NCI-H69 (cell line): Measurements from ENCODE around the gene CLDN14.
"Not testable (repeated sequence)": the region's sequence is repeated elsewhere in the genome, so short reads cannot be mapped to it uniquely, and the experiment has no call there.

Experiments
- DNase-seq: peaks from one replicate; lab custom pipeline; 2025; lab: John Stamatoyannopoulos, UW

CLDN14 gene

DNA sequence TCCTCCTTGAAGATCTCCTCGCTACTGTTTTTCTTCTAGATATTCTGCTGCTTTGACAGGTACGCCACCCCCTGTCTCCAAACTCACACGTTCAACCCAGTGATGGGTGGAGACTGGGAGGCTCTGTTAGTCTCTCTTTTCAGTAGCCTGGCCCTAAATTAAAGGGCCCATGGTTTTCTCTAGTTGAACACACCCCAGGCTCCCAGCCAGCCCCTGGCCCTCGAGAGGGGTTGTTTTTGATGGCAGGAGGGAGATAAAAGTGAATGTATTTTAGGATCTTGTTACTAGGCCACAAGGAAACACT is 21.6 kb upstream of the CLDN14 start:
- no peak for DNase-seq

DNA sequence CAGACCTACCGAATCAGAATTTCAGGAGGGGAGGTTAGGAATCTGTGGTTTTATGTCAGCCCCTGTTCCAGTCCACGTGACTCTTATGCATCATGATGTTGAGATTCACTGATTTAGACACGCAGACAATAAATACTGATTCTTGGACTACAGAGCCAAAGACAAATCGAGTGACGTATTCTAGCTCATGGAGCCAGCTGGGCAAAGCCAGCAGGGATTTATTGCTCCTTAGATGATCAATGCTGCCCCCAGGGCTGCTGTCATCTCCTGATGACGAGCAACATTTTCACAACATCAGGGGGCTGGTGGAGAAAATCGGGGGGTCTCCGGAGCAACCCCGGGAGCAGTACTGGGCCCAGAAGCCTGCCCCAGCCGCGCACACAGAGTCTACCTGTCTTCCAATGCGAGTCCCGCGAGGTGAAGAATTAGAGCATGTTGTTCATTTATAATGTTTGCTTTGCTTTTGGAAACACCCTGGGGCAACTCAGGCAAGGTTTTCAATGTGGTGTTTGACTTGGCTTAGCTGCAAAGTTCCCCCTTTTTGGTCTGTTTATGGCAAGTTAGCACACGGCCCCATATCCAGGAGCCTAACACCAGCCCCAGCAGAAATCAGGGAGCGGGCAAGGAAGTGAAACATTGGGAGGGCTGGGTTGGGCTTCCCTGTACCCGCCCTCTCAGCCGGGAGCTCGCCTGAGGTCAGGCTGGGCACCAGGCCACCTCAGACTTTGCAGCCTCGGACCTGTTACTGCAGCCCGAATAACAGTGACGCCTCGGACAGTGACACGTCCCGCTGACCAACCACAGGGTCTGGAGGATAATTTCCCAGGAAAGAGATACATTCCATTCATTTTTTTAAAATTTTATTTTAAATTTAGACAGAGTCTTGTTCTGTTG is 19.9 kb upstream of the CLDN14 start:
- peak; percentile 89 for DNase-seq

DNA sequence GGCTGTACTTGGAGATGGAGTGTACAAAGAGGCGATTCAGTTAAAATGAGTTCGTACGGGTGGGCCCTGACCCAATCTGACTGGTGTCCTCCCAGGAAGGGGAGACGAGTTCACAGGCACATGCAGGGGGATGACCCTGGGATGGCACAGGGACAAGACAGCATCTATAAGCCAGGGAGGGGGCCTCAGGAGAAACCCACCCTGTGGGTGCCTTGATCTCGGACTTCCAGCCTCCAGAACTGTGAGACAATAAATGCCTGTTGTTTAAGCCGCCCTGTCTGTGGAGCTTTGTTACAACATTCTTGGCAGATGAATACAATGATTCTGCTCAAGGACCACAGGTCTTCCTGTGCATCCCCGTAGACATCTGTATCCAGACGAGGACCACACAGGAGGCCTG is 14.6 kb upstream of the CLDN14 start:
- no peak for DNase-seq

DNA sequence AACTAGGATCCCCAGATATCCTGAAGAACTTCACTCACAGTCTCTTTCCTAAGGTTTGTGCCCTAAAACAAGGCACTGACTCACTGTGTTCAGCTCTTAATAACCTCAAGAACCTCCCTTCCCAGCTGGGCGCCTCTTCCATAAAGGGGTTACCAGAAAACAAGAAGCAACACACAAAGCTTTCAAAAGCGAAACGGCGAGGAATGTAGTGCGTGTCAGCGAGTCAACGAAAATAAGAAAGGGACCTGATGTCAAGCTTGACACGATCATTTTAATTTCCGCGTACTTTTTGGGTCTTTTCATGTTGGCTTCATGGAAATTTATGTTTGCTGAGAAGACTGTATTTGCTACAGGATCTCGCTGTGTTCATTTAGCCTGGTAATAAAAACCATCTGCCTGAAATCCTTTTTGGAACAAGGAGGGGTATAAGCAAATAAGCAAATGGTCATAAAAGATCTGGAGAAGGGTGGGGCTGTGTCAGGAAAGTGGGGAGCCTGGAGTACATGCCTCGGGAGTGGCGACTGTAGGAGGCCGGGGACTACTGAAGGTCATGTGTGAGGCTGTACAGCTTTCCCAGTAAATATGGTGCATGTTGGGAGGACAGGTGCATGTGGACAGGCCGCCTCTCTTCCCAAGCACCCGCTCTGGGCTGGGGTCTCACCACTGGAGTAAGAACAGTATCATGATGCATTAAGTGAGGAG is 11.4 kb upstream of the CLDN14 start:
- peak; percentile 62 for DNase-seq

DNA sequence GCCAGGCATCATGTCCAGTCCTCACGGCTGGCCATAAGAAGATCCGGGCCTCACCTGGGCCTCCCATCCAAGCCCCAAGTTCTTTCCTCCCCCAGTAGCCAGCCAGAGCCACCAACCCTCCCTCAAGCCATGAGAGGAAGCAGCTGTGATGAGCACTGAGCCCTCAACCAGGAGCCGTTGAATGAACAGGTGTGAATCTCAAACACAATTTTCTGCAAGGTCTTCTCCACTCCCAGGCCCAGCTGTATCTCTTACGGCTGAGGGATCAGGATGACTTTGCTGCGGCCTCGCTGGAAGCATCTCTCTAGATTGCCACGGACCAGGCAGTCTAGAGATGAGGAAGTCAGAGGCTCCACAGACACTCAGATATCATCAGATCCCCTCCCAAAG is 9.8 kb upstream of the CLDN14 start:
- DNase-seq, result no peak

DNA sequence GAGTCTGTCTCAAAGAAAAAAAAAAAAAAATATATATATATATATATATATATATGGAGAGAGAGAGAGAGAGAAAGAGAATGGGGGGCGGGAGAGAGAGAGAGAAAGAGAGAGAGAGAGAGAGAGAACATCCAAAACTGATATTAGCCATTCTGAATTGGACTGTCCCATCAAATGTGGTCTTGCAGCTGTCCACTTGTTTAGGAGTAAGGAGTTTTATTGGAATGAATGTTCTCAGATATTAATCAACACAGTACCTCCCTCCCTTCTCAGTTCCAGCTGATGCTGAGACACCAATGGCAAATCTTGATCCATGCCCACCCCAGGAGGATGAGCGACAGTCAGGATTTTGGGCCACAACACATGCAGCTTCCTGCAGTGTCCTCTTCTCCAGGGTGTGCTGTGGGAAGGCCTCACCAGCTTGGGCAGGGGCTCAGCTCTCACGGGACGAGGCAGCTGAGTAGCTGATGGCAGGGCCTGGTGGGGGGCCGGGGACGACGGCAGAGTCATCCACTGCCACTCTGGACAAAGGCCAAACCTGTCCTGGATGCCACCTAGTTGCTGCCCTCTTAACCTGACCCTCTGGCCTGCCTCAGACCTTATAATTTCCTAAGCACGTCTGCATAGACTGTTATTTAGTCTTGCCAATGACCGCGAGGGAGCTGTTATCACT is 9.3 kb upstream of the CLDN14 start:
- no peak for DNase-seq

DNA sequence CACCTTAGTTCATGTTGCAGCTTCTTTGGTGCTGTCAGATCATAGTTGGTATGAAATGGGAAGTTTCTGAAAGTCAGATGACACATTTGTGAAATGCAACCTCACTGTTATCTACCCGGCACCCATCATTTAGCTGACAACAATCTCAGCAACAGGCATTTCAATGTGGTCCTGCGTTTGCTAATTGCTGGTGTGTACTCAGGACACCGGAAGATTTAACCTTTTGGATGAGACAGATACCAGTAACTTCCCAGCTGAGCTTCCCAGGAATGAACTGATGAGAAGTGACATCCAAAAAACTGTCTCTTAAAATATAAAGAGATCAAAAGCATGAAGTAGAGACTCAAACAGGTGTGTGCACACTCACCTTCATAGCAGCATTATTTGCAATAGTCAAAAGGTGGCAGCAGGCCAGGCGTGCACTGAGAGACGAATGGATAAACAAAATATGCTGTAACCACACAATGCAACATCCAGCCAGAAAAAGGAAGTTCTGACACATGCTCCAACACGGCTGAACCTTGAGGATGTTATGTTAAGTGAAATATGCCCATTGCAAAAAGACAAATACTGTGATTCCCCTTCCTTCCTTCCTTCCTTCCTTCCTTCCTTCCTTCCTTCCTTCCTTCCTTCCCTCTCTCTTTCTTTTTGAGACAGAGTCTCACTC is 7.9 kb upstream of the CLDN14 start:
- DNase-seq, result peak; percentile 62

DNA sequence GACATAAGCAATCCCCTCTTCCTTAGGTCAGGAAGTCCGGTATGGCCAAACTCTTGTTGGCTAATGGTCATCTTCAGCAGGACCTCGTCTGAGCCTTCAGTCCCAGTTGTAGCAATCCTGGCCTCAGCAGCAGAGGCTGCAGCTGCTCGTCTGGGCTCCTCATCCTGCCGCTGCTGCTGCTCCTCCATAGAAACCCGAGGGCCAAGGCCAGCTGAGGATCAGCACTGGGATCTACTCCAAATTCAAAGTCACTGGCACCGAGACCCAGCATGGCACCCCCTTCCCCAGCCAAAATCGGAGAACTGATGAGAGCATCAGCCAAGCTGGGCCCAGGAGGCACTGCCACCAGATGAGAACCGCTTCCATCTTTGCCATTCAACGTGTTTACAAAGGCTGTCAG is 6.3 kb upstream of the CLDN14 start:
- DNase-seq, result no peak

DNA sequence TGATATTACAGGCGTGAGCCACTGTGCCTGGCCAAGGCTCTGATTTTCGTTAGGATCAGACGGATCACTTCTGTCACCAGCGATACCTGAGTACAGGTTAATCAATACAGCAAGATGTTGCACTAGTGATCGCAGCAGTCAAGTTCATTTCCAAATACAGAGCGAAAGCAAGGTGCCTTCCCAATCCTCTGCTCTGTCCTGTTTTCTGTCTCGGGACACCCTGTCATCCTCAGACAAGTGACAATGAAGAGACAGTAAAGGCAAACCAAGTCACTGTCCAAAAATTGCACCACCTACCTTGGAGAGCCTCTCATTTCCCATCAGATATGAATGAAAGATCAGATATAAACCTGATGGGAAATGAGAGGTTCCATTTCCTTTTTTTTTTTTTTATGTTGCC is 5.6 kb upstream of the CLDN14 start:
- no peak for DNase-seq

DNA sequence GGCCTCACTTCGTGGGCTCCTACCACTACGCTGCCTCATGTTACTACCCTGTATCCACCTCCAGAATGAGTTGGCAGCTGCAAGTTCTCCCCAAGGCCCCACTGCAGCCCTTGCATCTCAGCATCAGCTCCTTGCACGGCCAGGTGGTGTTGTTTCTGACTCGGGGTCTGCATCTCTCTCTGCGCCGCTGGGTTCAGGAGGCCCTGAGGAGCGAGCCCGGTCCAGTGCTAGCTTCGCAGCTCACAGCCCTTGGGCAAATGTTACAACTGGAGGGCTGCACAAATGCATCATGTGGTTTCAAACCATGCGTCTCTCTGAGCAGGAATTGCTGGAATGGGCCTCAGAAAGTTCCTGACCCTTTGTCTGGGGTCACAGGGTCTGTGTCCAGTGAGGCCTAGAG is 3.2 kb upstream of the CLDN14 start:
- DNase-seq, result no peak

DNA sequence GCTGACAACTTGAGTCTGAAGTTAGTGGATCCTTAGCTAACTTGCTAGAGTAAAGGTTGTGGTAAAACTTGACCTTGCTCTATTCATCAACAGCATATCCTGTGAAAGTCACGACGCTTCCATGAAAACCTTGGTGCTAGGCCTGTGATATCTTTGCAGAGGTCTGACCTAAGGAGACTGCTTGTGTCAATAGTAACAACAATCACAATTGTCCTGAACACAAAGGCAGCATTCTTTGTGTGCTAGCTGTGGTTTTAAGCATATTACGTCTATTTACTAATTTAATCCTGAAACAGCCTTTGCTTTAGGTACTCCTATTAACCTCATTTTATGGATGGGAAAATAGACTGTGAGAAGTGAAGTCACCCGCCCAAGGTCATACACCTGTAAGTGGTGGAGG is 2.8 kb upstream of the CLDN14 start:
- no peak for DNase-seq

DNA sequence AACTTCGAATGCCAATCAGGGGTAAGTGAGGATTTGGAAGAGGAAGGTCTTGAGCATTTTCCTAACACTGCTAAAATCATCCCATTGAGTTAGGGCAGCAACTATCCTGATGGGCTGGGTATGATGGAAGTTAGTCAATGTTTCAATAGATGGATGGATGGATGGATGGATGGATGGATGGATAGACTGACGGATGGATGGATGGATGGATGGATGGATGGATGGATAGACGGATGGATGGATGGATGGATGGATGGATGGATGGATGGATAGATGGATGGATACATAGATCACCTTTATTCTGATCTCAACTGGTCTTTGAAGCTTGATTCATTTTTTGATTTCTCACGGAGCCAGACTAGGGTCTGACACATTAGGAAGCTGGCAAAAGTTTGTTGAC is 2.3 kb upstream of the CLDN14 start:
- DNase-seq, result no peak

DNA sequence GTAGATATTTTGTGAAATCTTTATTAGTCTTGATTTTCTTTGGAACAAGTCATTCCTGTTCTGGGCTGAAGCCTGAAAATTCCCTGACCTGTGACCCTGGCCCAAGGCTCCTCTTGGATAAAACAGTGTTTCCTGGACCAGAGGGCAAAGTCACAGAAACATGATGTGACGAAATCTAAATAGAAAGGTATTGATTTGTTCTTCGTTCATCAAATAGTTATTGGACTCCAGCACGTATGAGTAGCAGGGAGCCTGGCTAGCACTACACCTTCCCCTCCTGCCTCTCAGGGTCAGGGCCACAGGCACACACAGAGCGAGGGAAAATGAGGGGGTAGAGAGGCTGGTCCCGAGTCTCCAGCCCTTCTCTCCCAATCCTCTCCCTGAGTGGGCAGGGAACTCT is 1.7 kb upstream of the CLDN14 start:
- no peak for DNase-seq

DNA sequence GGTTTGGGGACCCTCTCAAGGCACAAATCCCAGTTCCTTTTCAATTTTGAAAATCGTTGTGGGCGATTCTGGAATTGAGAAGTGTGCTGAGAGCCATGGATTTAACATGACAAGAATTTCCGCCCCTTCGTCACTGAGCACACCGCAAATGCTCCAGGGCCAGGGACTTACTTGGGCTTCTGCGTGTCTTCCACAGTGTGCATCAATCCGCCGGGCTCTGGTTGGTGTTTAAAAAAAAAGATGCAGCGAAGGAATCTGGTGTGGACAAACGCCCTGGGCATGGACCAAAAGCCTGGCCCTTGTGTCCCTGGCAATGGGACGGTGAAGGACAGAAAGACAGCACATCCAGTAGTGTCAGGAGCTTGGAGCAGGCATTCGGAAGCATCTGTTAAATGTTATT is 696 bp upstream of the CLDN14 start:
- no peak for DNase-seq

DNA sequence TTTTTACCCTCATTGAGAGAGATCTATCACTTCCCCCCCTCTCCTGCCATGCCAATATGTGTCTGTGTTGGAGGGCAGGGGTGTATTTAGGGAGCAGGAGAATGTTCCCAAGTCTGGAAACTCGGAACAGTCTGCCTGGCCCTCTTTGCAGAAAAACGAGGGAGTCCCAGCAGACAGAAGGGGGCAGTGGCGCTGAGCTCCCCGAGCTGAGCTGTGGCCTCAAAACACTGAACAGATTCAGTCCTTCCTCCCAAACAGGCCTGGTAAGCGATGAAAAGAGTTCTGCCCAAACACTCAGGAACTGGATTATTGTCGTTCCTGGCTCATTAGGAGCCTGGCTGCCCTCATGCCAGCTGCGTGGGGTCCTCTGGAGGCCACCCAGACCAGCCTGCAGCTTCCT is 981 bp downstream of the CLDN14 start:
- DNase-seq, result no peak

DNA sequence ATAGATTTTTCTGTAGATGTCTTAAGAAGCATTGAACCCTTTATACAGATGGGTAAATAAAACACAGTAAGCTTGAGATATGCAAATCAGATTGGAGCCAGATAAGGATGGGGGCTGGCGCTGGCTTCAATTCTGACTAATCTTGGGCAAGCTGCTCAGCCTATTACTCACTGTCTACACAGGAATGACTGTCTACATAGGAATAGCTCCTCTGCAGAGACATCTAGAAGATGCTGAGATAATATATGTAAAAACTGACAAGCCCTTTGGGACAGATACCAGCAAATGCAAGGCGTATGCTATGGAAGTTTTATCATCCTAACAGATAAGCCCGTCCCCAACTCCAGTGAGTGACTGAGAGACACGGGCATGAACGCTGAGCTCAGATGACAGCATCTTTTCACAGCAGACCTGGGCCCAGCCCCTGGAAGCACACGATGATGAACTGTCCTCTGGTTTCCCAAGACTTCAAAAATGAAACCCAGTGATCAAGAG is 1.7 kb downstream of the CLDN14 start:
- no peak for DNase-seq

DNA sequence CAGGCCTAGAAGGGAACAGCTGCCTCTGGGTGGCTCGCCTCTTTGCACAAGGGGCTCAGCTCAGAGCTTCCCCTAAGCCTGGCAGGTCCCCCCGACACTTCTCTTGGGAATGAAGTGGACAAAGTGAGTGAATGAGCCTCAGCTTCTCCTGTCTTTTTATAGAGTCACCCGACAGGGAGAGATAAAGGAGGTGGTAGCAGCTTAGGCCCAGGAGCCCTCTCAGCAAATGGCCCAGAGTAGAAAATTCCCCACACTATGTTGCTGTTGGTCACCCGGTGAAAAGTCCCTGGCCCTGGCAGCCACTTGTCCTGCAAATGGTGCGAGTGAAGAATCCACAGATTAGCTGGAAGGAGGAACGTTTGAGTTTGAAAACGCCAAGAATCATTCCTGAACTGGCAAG is 2.4 kb downstream of the CLDN14 start:
- DNase-seq, result no peak

DNA sequence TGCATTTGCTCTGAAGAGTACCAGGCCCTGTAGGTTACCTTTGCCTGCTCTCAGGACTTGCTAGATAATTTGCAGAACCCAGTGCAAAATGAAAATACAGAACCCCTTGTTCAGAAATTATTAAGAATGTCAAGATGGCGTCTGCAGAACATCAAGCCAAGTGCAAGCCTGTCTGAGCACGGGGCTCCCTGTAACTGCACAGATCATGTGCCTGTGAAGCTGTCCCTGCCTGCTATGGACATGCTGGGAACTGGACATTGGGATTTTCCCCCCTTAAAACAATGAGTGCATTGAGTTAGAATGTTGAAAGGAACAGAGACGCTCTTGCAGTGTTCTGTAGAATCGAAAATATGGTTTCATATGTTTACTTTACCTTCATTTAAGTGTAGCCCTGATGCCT is 2.9 kb downstream of the CLDN14 start:
- no peak for DNase-seq

DNA sequence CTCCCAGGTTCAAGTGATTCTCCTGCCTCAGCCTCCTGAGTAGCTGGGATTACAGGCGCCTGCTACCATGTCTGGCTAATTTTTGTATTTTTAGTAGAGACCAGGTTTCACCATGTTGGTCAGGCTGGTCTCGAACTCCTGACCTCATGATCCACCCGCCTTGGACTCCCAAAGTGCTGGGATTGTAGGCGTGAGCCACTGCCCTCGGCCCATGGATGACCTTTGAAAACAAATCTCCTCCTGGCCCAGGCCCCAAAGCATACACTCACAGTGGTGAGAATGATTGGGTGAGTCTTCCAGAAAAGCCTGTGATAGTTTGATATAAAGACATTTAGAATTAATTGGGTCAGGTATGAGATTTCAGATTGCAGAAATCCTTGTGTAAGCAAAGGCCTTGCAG is 3.4 kb downstream of the CLDN14 start:
- not testable (repeated sequence) for DNase-seq

DNA sequence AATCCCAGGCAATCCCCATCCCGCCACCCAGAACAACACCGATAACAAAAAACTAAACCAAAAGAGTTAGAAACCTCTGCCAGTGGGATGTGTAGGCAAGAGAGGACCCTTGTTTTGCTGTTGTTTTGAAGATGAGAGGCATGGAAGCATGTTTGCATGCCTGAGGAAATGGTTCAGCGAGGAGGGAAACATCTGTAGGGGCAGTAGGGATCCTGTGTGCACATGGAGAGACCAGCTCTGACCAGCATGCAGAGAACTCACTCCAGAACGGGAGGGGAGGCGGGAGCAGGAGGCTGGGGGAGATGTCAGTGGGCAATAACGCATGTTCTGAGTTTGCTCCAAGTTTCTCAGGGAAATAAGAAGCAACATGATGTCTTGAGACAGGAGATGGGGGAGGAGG is 5.3 kb downstream of the CLDN14 start:
- DNase-seq, result no peak

DNA sequence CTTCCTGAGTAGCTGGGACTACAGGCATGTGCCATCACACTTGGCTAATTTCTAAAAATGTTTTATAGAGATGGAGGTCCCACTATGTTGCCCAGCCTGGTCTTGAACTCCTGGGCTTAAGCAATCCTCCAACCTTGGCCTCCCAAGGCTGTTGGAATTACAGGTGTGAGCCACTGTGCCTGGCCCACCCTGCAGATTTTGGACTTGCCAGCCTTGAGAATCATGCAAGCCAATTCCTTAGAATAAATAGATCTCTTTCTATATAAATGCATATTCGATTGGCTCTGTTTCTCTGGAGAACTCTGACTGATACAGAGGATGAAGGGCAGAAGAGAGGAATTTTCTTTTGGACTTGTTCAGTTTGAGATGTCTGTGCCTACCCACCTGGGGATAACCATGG is 6.7 kb downstream of the CLDN14 start:
- DNase-seq, result no peak

DNA sequence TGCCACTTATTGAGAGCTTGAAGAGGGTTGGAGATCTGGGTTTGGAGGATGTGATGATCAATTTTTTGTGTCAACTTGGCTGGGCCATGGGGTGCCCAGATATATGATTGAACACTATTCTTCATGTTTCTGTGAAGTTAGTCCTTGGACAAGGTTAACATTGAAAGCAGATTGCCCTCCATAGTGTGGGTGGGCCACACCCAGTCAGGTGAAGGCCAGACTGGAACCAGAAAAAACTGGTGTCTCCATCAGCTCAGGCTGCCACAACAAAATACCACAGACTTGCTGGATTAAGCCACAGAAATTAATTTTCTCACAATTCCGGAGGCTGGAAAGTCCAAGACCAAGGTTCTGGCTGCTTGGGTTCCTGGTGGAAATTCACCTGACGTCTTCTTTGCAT is 7.5 kb downstream of the CLDN14 start:
- DNase-seq, result no peak
